MM.1S (cell line): ENCODE measurements around the gene ITGA8.

Experiments
- DNase-seq: peaks from one replicate; pipeline ENCODE4 v3.0.0-alpha.2; 2015
- H2AFZ ChIP-seq: fragments of 300-600 bp; sonication (generic); 2 replicates; pipeline ENCODE4 v1.6.0; 2016; ENCODE audit warnings: antibody characterized with exemption, low read length
- H3F3A ChIP-seq: fragments of 300-600 bp; sonication (generic); 2 replicates; pipeline ENCODE4 v1.6.1; 2016; ENCODE audit warnings: mild to moderate bottlenecking, antibody characterized with exemption, low read length, moderate library complexity, mixed read lengths; ENCODE audit not compliant: insufficient read depth
- H3K27ac ChIP-seq: fragments of 300-600 bp; sonication (generic); 2 replicates; pipeline ENCODE4 v1.5.1; 2016; ENCODE audit warnings: mild to moderate bottlenecking, low read length
- H3K27me3 ChIP-seq: fragments of 300-600 bp; sonication (generic); replicated peaks from 2 replicates; pipeline ENCODE4 v1.6.0; 2016; ENCODE audit warnings: low read length; ENCODE audit not compliant: insufficient read depth
- H3K36me3 ChIP-seq: fragments of 300-600 bp; sonication (generic); replicated peaks from 2 replicates; pipeline ENCODE4 v1.6.1; 2016; ENCODE audit warnings: mild to moderate bottlenecking, low read length, mixed read lengths; ENCODE audit not compliant: insufficient read depth
- H3K4me1 ChIP-seq: fragments of 300-600 bp; sonication (generic); 2 replicates; pipeline ENCODE4 v1.6.1; 2016; ENCODE audit warnings: low read length, mixed read lengths
- H3K4me2 ChIP-seq: fragments of 300-600 bp; sonication (generic); 2 replicates; pipeline ENCODE4 v1.6.0; 2016; ENCODE audit warnings: low read depth, low read length
- H3K4me3 ChIP-seq: fragments of 300-600 bp; sonication (generic); 2 replicates; pipeline ENCODE4 v1.5.1; 2016; ENCODE audit warnings: low read length, mixed read lengths
- H3K79me2 ChIP-seq: fragments of 300-600 bp; sonication (generic); 2 replicates; pipeline ENCODE4 v1.6.1; 2016; ENCODE audit warnings: mixed run types, low read length, mixed read lengths
- H3K9ac ChIP-seq: fragments of 300-600 bp; sonication (generic); 2 replicates; pipeline ENCODE4 v1.6.1; 2016; ENCODE audit warnings: low read length, mixed read lengths
- H3K9me2 ChIP-seq: fragments of 300-600 bp; sonication (generic); replicated peaks from 2 replicates; pipeline ENCODE4 v1.6.1; 2016; ENCODE audit warnings: mild to moderate bottlenecking, low read length, mixed read lengths; ENCODE audit not compliant: insufficient read depth
- H3K9me3 ChIP-seq: fragments of 300-600 bp; sonication (generic); replicated peaks from 2 replicates; pipeline ENCODE4 v1.6.1; 2016; ENCODE audit warnings: mild to moderate bottlenecking, low read length, mixed read lengths; ENCODE audit not compliant: insufficient read depth
- H4K20me1 ChIP-seq: fragments of 300-600 bp; sonication (generic); 2 replicates; pipeline ENCODE4 v1.6.1; 2016; ENCODE audit warnings: mild to moderate bottlenecking, low read length, moderate library complexity, mixed read lengths; ENCODE audit not compliant: insufficient read depth
- EZH2 ChIP-seq: fragments of 300-600 bp; sonication (generic); optimal IDR thresholded peaks from 2 replicates; pipeline ENCODE3; 2017; ENCODE audit warnings: low read depth, mild to moderate bottlenecking, antibody characterized with exemption, low read length, mixed read lengths
- EZH2phosphoT487 ChIP-seq: fragments of 300-600 bp; sonication (generic); IDR thresholded peaks from 2 replicates; pipeline ENCODE4 v1.6.1; 2018; ENCODE audit warnings: antibody characterized with exemption, low read length
- TF ChIP-seq, protein P1 (sequence below): fragments of 300-600 bp; sonication (generic); IDR thresholded peaks from 2 replicates; pipeline ENCODE4 v1.5.1; 2016; ENCODE audit warnings: antibody characterized with exemption, low read length, mixed read lengths

Gene ITGA8

DNA sequence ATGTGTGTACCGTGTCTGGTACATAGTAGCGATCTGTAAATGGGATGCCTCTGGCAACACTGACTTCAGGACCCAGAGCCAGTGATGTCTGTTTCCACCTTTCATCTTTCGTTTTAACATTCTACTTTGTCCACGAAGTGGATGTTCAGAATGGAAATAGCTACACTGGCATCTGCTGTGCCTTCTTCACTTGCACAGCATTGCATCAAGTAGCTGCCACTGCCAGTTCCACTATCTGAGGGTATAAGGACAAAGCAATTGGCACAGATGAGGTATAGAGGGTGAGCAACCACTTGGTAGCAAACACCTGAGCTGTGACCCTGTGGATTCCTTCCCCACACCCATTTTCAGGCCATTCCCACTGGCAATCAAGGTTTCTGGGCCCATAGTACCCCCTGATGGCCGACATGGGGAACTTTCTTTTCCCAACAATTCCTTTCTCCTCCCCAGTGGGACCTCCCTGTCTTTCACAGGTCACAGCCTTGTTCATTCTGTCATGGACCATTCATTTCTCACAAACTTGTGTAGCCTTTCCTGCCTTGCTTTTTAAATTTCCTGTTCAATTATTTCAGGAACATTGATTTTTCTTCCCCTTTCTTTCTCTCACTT lies 4.0 kb downstream of the ITGA8 start:
- Histone ChIP-seq H3K4me1 (peaks cover 35% of the 10 kb centered on the region), H3K4me2 (peak overlapping the region; percentile 66), H3K27me3 (no peaks in the 10 kb centered on the region), H3K27ac (peak overlapping the region; percentile 19; the same call in 1 of the 2 replicates), H3K79me2 (peaks cover 90% of the 10 kb centered on the region), H3F3A (peaks cover 25% of the 10 kb centered on the region), H3K9me3 (no peaks in the 10 kb centered on the region), H2AFZ (no peak overlapping the region), H3K9ac (peak overlapping the region; percentile 26; the same call in 1 of the 2 replicates), H3K4me3 (peak overlapping the region; percentile 98; the same call in 1 of the 2 replicates), H3K9me2 (no peaks in the 10 kb centered on the region), H3K36me3 (peaks cover 5% of the 10 kb centered on the region; the same call in 1 of the 2 replicates), H4K20me1 (0 out of 2 replicates have a peak, but pooled peaks cover 5% of the 10 kb centered on the region)
- no peak for DNase-seq
- TF ChIP-seq EZH2 (no peak), EZH2phosphoT487 (no peak)
- TF ChIP-seq, protein P1, sequence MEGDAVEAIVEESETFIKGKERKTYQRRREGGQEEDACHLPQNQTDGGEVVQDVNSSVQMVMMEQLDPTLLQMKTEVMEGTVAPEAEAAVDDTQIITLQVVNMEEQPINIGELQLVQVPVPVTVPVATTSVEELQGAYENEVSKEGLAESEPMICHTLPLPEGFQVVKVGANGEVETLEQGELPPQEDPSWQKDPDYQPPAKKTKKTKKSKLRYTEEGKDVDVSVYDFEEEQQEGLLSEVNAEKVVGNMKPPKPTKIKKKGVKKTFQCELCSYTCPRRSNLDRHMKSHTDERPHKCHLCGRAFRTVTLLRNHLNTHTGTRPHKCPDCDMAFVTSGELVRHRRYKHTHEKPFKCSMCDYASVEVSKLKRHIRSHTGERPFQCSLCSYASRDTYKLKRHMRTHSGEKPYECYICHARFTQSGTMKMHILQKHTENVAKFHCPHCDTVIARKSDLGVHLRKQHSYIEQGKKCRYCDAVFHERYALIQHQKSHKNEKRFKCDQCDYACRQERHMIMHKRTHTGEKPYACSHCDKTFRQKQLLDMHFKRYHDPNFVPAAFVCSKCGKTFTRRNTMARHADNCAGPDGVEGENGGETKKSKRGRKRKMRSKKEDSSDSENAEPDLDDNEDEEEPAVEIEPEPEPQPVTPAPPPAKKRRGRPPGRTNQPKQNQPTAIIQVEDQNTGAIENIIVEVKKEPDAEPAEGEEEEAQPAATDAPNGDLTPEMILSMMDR = peak; percentile 37

DNA sequence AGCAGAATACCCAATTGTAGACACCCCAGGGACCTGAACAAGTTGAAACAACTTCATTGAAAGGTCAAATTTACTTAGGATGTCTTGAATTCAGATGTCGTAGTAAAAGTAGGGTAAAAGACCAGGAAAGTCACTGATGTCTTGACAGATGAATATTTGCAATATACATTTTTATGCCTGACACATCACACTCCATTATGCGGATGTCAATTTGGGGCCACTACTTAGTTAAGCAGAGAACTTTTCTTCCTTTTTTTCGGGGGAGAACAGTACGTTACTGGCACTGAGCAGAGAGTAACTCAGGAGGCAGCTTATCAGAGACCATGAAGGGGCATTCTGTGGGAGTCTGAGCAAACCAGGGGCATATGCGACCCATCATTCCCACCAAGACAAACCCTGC lies 4.9 kb downstream of the ITGA8 start:
- H3K27ac ChIP-seq = no peak overlapping the region
- TF ChIP-seq EZH2phosphoT487 = no peak
- TF ChIP-seq, protein P1 = no peak
- TF ChIP-seq EZH2 = no peak
- no peaks in the 10 kb centered on the region for H3K9me3 ChIP-seq
- 0 out of 2 replicates have a peak, but pooled peaks cover 5% of the 10 kb centered on the region for H4K20me1 ChIP-seq
- H3K4me1 ChIP-seq = peaks cover 40% of the 10 kb centered on the region
- no peak for DNase-seq
- H3K79me2 ChIP-seq = peaks cover 98% of the 10 kb centered on the region
- H3K27me3 ChIP-seq = no peaks in the 10 kb centered on the region
- no peak overlapping the region for H3K9ac ChIP-seq
- H3K36me3 ChIP-seq = peaks cover 5% of the 10 kb centered on the region; the same call in 1 of the 2 replicates
- H2AFZ ChIP-seq = no peak overlapping the region
- H3K4me3 ChIP-seq = 0 out of 2 replicates have a peak overlapping the region, but pooled peaks have one; percentile 98
- peaks cover 20% of the 10 kb centered on the region for H3F3A ChIP-seq
- H3K4me2 ChIP-seq = peak overlapping the region; percentile 66; the same call in 1 of the 2 replicates
- no peaks in the 10 kb centered on the region for H3K9me2 ChIP-seq

DNA sequence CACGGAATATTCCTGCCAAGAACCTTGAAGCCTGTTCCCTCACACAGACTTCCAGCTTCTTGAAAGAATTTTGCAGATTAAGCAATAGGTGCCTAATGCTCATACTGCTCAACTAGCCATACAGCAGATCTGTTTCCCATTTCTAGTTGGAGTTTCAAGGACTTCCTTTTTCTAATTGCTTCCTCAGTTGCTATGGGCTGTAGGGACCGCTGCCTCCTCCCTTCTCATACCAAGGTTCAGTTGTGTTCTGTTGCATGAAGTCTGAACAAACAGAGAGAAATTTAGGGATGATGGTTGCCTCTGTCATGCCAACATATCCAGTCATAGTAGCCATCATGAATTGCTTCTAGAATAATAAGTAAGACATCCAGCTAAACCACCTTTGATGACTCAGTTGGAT lies 6.8 kb downstream of the ITGA8 start:
- no peak overlapping the region for H3K27ac ChIP-seq
- no peak overlapping the region for H3K9ac ChIP-seq
- no peak overlapping the region for H3K4me3 ChIP-seq
- no peaks in the 10 kb centered on the region for H3K9me3 ChIP-seq
- H3K79me2 ChIP-seq = peaks cover 100% of the 10 kb centered on the region
- no peak overlapping the region for H3K4me2 ChIP-seq
- peaks cover 7% of the 10 kb centered on the region for H3F3A ChIP-seq
- H3K9me2 ChIP-seq = no peaks in the 10 kb centered on the region
- DNase-seq = no peak
- no peaks in the 10 kb centered on the region for H3K27me3 ChIP-seq
- 0 out of 2 replicates have a peak, but pooled peaks cover 5% of the 10 kb centered on the region for H4K20me1 ChIP-seq
- H3K4me1 ChIP-seq = peaks cover 40% of the 10 kb centered on the region
- TF ChIP-seq EZH2 (no peak), EZH2phosphoT487 (no peak)
- TF ChIP-seq, protein P1 = no peak
- peaks cover 5% of the 10 kb centered on the region; the same call in 1 of the 2 replicates for H3K36me3 ChIP-seq
- H2AFZ ChIP-seq = no peak overlapping the region
